Coronary artery (tissue), 2 donors: ENCODE data around the gene PDCD1LG2.

Source experiments
- DNase-seq: peaks from one replicate; pipeline ENCODE4 v3.0.0-alpha.2; 2017; ENCODE audit warnings: low spot score
- H3K27ac ChIP-seq, 2 donors: fragments of 200-600 bp; sonication (generic); one replicate each; pipeline ENCODE4 v1.5.1; 2016 to 2019
- H3K4me3 ChIP-seq: fragments of 200-600 bp; sonication (generic); 2 replicates; pipeline ENCODE4 v1.5.1; 2016; ENCODE audit warnings: mild to moderate bottlenecking, moderate library complexity
- TF ChIP-seq, protein P1 (sequence below): fragments of 200-600 bp; sonication (generic); IDR thresholded peaks from one replicate; pipeline ENCODE4 v1.5.1; 2019; ENCODE audit warnings: antibody characterized with exemption

PDCD1LG2 gene

DNA sequence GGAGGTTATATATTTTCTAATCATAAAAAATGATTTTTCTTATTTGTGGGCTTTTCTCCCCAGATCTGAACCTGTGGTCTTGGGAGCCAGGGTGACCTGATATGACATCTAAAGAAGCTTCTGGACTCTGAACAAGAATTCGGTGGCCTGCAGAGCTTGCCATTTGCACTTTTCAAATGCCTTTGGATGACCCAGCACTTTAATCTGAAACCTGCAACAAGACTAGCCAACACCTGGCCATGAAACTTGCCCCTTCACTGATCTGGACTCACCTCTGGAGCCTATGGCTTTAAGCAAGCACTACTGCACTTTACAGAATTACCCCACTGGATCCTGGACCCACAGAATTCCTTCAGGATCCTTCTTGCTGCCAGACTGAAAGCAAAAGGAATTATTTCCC lies 59.6 kb downstream of the PDCD1LG2 start:
- Histone ChIP-seq H3K4me3 (no peak overlapping the region), H3K27ac (no peak overlapping the region)
- DNase-seq = no peak
- TF ChIP-seq, protein P1, sequence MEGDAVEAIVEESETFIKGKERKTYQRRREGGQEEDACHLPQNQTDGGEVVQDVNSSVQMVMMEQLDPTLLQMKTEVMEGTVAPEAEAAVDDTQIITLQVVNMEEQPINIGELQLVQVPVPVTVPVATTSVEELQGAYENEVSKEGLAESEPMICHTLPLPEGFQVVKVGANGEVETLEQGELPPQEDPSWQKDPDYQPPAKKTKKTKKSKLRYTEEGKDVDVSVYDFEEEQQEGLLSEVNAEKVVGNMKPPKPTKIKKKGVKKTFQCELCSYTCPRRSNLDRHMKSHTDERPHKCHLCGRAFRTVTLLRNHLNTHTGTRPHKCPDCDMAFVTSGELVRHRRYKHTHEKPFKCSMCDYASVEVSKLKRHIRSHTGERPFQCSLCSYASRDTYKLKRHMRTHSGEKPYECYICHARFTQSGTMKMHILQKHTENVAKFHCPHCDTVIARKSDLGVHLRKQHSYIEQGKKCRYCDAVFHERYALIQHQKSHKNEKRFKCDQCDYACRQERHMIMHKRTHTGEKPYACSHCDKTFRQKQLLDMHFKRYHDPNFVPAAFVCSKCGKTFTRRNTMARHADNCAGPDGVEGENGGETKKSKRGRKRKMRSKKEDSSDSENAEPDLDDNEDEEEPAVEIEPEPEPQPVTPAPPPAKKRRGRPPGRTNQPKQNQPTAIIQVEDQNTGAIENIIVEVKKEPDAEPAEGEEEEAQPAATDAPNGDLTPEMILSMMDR = no peak

DNA sequence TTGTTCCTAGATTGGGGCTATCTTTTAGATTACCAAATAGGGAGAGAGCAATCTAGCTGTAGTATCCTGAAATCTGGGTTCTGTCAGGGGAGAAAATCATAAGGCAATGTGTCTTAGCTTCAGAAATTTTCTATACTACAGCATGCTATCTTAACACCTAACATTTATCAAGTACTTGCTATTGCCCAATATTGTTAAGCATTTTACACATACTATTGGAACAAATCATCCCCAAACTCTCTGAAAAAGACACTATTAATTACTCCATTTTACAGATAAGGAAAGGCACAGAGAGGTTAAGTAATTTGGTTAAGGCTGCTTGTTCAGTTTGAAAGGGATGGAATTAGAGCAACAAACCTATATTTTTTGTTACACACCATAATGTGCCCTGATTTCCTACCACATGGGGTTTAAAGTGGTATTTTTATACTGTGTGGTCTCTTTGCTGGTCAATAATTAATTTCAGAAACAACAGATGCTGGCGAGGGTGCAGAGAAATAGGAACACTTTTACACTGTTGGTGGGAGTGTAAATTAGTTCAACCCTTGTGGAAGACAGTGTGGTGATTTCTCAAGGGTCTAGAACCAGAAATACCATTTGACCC lies 61.4 kb downstream of the PDCD1LG2 start:
- TF ChIP-seq, protein P1 = no peak
- Histone ChIP-seq H3K4me3 (no peak overlapping the region), H3K27ac (no peak overlapping the region)
- no peak for DNase-seq

GRCh38 chr9:5574097-5574496 lies 63.8 kb downstream of the PDCD1LG2 start:
- no peak overlapping the region for H3K27ac ChIP-seq
- H3K4me3 ChIP-seq = no peak overlapping the region
- no peak for DNase-seq
- TF ChIP-seq, protein P1 = no peak

- H3K27ac ChIP-seq = no peak overlapping the region
- no peak overlapping the region for H3K4me3 ChIP-seq
- TF ChIP-seq, protein P1 = no peak
- DNase-seq = no peak
These were observed 64.7 kb downstream of the PDCD1LG2 start for GRCh38 chr9:5575000-5575399.

DNA sequence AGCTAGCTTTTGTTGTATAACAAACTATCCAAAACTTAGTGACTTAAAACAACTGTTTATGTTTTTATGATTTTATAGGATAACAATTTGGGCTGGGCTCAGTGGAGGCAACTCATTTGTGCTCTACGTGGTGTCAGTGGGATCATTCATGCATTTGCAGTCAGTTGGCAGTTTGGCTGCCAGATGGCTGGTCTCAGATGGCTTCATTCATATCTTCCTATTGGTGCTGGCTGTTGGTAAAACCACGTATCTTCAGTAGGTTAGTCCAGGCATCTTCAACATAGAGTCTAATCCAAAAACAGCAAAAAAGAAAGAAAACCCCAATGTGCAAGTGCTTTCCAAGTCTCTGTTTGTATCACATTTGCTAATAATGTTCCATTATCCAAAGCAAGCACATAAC lies 66.9 kb downstream of the PDCD1LG2 start:
- Histone ChIP-seq H3K4me3 (no peak overlapping the region), H3K27ac (no peak overlapping the region)
- no peak for DNase-seq
- TF ChIP-seq, protein P1 = no peak

- no peak overlapping the region for H3K4me3 ChIP-seq
- no peak for DNase-seq
- TF ChIP-seq, protein P1 = no peak
- H3K27ac ChIP-seq = no peak overlapping the region
These were observed 67.8 kb downstream of the PDCD1LG2 start for GRCh38 chr9:5578018-5578697.

GRCh38 chr9:5578698-5579085 lies 68.4 kb downstream of the PDCD1LG2 start:
- Histone ChIP-seq H3K4me3 (no peak overlapping the region), H3K27ac (no peak overlapping the region)
- TF ChIP-seq, protein P1 = no peak
- DNase-seq = no peak
